ENCODE data around the gene GABRB3. TPM values are rescaled to one million over a fixed set of nuclear protein-coding genes. Genes with fewer than 3 reads are reported as not detected.

Gene GABRB3
- total RNA-seq, 2 experiments from 2014 or later = 0.11 to 0.13 TPM

DNA sequence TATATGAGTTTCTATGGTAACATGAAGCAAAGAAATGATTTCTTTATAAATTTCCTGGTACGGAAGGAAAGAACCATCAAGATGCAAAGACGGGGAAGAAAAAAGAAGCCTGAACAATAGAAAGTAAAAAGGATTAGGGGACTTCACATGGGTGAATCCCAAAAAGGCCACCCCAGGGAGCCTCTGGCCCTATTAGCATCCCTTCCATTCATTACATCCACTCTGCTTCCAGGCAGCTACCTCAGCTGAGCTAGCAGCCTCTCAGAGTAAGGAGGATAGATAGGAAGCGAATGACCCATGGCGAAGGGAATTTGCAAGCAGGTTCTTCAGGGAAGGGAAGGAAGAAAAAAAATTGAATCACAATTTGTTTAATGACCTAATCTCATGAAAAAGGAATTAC, 81.6 kb downstream of the GABRB3 start:
- Mint-ChIP-seq H3K4me1 (ENCODE audit: low read depth) (no peaks in the 10 kb centered on the region), H3K9me3 (ENCODE audit: insufficient read depth) (peaks cover 9% of the 10 kb centered on the region), H3K27ac (no peak overlapping the region), H3K4me3 (no peak overlapping the region), H3K27me3 (ENCODE audit: low read depth) (no peaks in the 10 kb centered on the region), H3K36me3 (ENCODE audit: low read depth) (no peaks in the 10 kb centered on the region)
- DNase-seq (no peak), ATAC-seq (no peak)
- ChIA-PET POLR2A (no interaction called here), CTCF (no interaction called here)

DNA sequence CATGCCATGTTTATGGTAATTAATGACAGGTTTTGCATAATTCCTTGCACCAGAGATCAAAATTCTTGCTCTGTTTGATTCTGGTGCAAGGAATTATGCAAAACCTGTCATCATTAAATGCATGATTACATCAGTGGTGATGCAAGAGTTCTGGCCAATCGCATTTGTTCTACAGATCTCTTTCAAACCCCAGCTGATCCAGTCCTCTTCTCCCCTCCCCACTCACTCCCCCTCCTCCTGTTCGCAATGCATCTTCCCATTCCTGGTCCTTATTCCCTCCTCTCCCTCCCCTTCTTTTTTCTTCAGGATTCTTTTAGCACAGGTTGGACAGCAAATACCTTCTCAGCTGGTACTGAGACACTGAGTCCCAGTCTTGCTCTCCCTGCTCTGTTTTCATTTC, 82.1 kb downstream of the GABRB3 start:
- no peaks in the 10 kb centered on the region for H3K27me3 Mint-ChIP-seq (ENCODE audit: low read depth)
- H3K4me1 Mint-ChIP-seq (ENCODE audit: low read depth) = no peaks in the 10 kb centered on the region
- DNase-seq (no peak), ATAC-seq (no peak)
- no peak overlapping the region for H3K27ac Mint-ChIP-seq
- CTCF ChIA-PET = no interaction called here
- POLR2A ChIA-PET = no interaction called here
- H3K36me3 Mint-ChIP-seq (ENCODE audit: low read depth) = no peaks in the 10 kb centered on the region
- H3K9me3 Mint-ChIP-seq (ENCODE audit: insufficient read depth) = peaks cover 9% of the 10 kb centered on the region
- no peak overlapping the region for H3K4me3 Mint-ChIP-seq

DNA sequence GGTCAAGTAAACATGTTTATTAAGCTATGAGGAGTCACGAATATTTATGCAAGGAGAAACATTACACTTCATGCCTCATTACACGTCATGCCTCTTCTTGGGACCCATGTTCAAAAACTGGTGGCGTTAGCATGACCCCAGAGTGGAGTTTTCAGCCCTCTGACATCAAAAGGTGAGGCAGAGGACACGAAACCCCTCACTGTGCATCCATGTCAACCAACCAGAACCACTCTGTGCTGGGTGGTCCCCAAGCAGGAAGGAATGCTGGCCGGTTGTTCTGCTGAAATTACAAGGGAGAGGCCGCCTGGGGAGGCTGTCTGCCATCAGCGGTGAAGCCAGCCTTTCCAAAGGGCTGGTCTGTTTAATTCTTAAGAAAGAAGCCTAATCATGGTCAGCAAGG, 83.4 kb downstream of the GABRB3 start:
- H3K4me3 Mint-ChIP-seq = no peak overlapping the region
- no peaks in the 10 kb centered on the region for H3K4me1 Mint-ChIP-seq (ENCODE audit: low read depth)
- DNase-seq (no peak), ATAC-seq (no peak)
- H3K27ac Mint-ChIP-seq = no peak overlapping the region
- H3K9me3 Mint-ChIP-seq (ENCODE audit: insufficient read depth) = peaks cover 16% of the 10 kb centered on the region
- ChIA-PET CTCF (no interaction called here), POLR2A (no interaction called here)
- no peaks in the 10 kb centered on the region for H3K36me3 Mint-ChIP-seq (ENCODE audit: low read depth)
- H3K27me3 Mint-ChIP-seq (ENCODE audit: low read depth) = no peaks in the 10 kb centered on the region

DNA sequence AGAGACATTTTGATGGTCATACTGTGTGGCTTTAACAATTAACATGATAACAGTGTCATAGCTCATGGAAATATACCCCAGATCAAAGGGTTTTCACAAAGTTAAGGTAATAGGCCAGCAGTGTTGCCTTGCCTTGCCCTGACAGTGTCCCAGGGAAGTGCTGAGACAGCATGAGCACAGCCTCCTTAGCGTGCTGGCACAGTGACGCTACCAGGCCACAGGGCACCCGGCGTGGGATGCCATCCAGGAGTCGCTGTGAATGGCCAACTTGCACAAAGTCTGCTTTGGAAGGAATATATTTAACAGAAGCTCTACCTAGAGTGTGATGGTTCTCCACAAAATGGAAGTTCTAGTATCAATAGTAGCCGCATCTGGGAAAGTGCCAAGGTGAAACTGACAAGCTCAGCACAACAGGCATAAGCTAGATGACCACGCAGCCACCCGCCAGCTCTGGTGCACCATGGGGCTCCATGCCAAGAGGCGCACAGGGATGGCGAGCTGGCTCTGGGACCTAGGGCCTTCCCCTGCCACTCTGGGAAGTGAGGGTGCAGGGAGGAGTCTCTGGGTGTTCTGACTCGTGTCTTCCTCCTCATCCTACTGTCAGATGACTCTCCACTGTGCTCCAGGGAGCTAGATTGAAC, 86.2 kb downstream of the GABRB3 start:
- Mint-ChIP-seq H3K4me1 (ENCODE audit: low read depth) (no peaks in the 10 kb centered on the region), H3K36me3 (ENCODE audit: low read depth) (no peaks in the 10 kb centered on the region), H3K27me3 (ENCODE audit: low read depth) (no peaks in the 10 kb centered on the region), H3K9me3 (ENCODE audit: insufficient read depth) (peaks cover 10% of the 10 kb centered on the region), H3K27ac (no peak overlapping the region), H3K4me3 (no peak overlapping the region)
- DNase-seq (no peak), ATAC-seq (no peak)
- POLR2A ChIA-PET = no interaction called here
- CTCF ChIA-PET = no interaction called here

DNA sequence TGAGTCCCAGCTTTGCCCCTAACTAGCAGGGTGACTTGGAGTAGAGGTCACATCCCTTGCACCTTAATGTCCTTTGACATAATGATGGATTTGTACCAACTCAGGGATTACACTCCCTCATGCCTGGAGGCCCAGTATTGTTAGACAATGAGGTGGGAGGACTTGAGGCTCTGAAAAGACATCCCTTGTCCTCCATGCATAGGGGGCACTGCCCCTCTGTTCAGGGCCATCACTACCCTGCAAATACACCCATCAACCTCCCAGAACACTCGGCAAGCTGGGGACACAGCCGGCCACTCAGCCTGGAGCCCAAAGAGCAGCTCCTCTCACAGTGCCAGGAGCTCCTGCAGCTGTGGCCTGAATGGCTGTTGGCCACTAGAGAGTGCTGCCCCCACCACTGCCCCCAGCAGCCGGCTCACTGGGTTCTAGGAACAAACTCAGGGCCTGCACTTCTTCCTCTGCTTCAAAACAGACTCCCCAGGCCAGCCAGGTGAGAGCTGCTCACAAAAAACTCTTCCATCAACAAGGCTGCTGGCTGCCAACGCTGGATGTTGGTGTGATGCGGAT, 90.2 kb downstream of the GABRB3 start:
- Mint-ChIP-seq H3K4me3 (no peak overlapping the region), H3K36me3 (ENCODE audit: low read depth) (no peaks in the 10 kb centered on the region), H3K27ac (no peak overlapping the region), H3K27me3 (ENCODE audit: low read depth) (no peaks in the 10 kb centered on the region), H3K9me3 (ENCODE audit: insufficient read depth) (peaks cover 10% of the 10 kb centered on the region), H3K4me1 (ENCODE audit: low read depth) (no peaks in the 10 kb centered on the region)
- ATAC-seq (no peak), DNase-seq (no peak)
- CTCF ChIA-PET = no interaction called here
- POLR2A ChIA-PET = no interaction called here

- Mint-ChIP-seq H3K36me3 (ENCODE audit: low read depth) (no peaks in the 10 kb centered on the region), H3K4me3 (no peak overlapping the region), H3K27ac (no peak overlapping the region), H3K27me3 (ENCODE audit: low read depth) (no peaks in the 10 kb centered on the region), H3K9me3 (ENCODE audit: insufficient read depth) (peaks cover 7% of the 10 kb centered on the region), H3K4me1 (ENCODE audit: low read depth) (no peaks in the 10 kb centered on the region)
- ChIA-PET CTCF (no interaction called here), POLR2A (no interaction called here)
- DNase-seq = no peak
- no peak for ATAC-seq
Observed at GRCh38 chr15:26679927-26680326, 92.9 kb downstream of the GABRB3 start.

DNA sequence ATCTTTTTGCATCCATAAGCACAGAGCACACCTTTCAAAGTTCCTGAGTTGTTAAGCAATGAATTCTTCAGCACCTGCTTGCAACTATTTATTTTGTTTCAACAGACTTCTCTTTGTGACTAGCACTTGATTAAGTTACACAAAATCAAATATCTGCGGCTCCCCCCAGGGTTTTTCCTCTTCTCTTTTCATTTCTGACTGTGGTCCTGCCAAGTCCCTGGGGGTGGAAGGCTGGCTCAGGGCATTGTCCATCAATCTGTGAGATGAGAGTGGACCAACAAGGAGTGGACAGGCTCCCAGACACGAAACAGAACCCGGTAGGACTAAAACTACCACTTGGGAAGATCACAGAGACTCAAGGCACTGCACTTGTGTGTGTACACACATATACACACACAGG, 96.8 kb downstream of the GABRB3 start:
- ChIA-PET POLR2A (no interaction called here), CTCF (no interaction called here)
- Mint-ChIP-seq H3K4me1 (ENCODE audit: low read depth) (no peaks in the 10 kb centered on the region), H3K9me3 (ENCODE audit: insufficient read depth) (no peaks in the 10 kb centered on the region), H3K27ac (no peak overlapping the region), H3K27me3 (ENCODE audit: low read depth) (no peaks in the 10 kb centered on the region), H3K4me3 (no peak overlapping the region), H3K36me3 (ENCODE audit: low read depth) (no peaks in the 10 kb centered on the region)
- no peak for DNase-seq
- ATAC-seq = no peak

- H3K9me3 Mint-ChIP-seq (ENCODE audit: insufficient read depth) = peaks cover 4% of the 10 kb centered on the region
- DNase-seq = no peak
- ChIA-PET POLR2A (no interaction called here), CTCF (no interaction called here)
- H3K36me3 Mint-ChIP-seq (ENCODE audit: low read depth) = no peaks in the 10 kb centered on the region
- H3K27me3 Mint-ChIP-seq (ENCODE audit: low read depth) = no peaks in the 10 kb centered on the region
- no peaks in the 10 kb centered on the region for H3K4me1 Mint-ChIP-seq (ENCODE audit: low read depth)
- ATAC-seq = no peak
- no peak overlapping the region for H3K4me3 Mint-ChIP-seq
- no peak overlapping the region for H3K27ac Mint-ChIP-seq
Observed at GRCh38 chr15:26674467-26674866, 98.4 kb downstream of the GABRB3 start.

GRCh38 chr15:26673445-26673844, 99.4 kb downstream of the GABRB3 start:
- ChIA-PET CTCF (no interaction called here), POLR2A (no interaction called here)
- Mint-ChIP-seq H3K4me1 (ENCODE audit: low read depth) (no peaks in the 10 kb centered on the region), H3K27me3 (ENCODE audit: low read depth) (no peaks in the 10 kb centered on the region), H3K27ac (no peak overlapping the region), H3K36me3 (ENCODE audit: low read depth) (no peaks in the 10 kb centered on the region), H3K9me3 (ENCODE audit: insufficient read depth) (peaks cover 4% of the 10 kb centered on the region), H3K4me3 (no peak overlapping the region)
- no peak for DNase-seq
- no peak for ATAC-seq

DNA sequence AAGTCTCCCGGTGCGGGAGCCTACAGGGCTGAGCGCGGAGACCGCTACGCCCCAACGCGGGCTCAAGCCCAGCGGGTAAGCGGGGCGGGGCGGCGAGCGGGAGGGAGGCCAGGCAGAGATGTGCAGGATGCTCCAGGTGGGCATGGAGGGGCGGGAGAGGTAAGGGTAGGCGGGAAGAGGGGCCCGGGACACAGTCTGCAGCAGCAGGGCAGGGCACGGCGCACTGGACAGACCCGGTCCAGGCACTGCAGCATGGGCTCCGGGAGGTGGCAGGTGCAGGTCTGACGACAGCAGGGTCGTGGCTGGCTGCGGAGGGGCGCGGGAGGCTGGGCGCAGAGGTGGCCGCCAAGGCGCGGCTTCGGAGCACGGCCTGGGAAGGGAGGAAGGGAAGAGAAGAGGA, 102.8 kb downstream of the GABRB3 start:
- no peak overlapping the region for H3K27ac Mint-ChIP-seq
- no peaks in the 10 kb centered on the region for H3K27me3 Mint-ChIP-seq (ENCODE audit: low read depth)
- DNase-seq (no peak), ATAC-seq (no peak)
- POLR2A ChIA-PET = no interaction called here
- H3K36me3 Mint-ChIP-seq (ENCODE audit: low read depth) = no peaks in the 10 kb centered on the region
- peaks cover 10% of the 10 kb centered on the region for H3K9me3 Mint-ChIP-seq (ENCODE audit: insufficient read depth)
- CTCF ChIA-PET = no interaction called here
- no peaks in the 10 kb centered on the region for H3K4me1 Mint-ChIP-seq (ENCODE audit: low read depth)
- H3K4me3 Mint-ChIP-seq = no peak overlapping the region

GRCh38 chr15:26667222-26667988, 105.5 kb downstream of the GABRB3 start:
- POLR2A ChIA-PET = no interaction called here
- no peak overlapping the region for H3K27ac Mint-ChIP-seq

DNA sequence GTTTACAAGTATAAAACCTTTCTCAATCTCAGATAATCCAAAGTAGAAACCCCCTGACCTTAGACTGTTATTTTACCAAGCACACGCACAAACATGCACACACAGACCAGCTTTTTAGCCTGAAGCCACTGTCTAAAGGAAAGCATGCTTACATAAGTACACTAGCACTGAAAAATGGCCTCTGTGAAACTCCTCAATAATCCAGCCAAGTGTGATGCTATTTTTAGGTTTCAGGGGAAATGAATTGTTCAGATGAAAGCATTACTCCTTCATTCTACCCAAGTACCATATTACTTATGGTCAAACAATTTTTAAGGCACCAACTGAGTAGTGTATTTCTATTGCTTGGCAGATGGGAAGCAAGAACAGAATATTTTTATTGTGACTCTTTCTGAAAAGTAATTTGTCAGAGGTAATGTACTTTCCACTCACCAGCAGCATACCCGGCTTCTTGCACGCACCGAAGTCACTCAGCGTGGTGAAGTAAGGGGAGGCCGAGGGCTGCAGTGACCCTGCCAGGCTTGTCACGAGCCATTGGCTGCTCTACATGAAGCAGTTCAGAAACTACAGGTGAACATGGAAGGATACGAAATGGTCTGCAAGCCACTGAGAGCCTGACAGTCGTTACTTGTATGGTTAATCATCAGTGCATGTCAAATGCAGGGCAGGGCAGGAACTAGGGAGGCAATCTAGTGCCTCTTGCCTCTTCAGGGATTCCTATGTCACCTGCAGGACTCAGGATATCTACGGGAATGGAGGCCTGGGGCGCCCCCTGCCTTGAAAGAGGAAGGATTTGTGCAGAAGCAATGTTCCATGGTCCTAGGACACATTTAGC, 106.7 kb downstream of the GABRB3 start:
- H3K36me3 Mint-ChIP-seq (ENCODE audit: low read depth) = no peaks in the 10 kb centered on the region
- DNase-seq (no peak), ATAC-seq (no peak)
- H3K4me3 Mint-ChIP-seq = no peak overlapping the region
- no peaks in the 10 kb centered on the region for H3K27me3 Mint-ChIP-seq (ENCODE audit: low read depth)
- H3K9me3 Mint-ChIP-seq (ENCODE audit: insufficient read depth) = peaks cover 12% of the 10 kb centered on the region
- ChIA-PET CTCF (no interaction called here), POLR2A (no interaction called here)
- no peaks in the 10 kb centered on the region for H3K4me1 Mint-ChIP-seq (ENCODE audit: low read depth)
- no peak overlapping the region for H3K27ac Mint-ChIP-seq

More at GRCh38 chr15:26667222-26667988, 105.5 kb downstream of the GABRB3 start:
- Mint-ChIP-seq H3K27me3 (ENCODE audit: low read depth) (no peaks in the 10 kb centered on the region), H3K4me3 (no peak overlapping the region), H3K36me3 (ENCODE audit: low read depth) (no peaks in the 10 kb centered on the region), H3K9me3 (ENCODE audit: insufficient read depth) (peaks cover 12% of the 10 kb centered on the region), H3K4me1 (ENCODE audit: low read depth) (no peaks in the 10 kb centered on the region)
- DNase-seq (no peak), ATAC-seq (no peak)
- CTCF ChIA-PET = no interaction called here
